CD4-positive, alpha-beta T cell (primary cell): Measurements from ENCODE around the gene BBS10. TPM values are rescaled to one million over a fixed set of nuclear protein-coding genes. Genes with fewer than 3 reads are reported as not detected.

Experiments used
- ATAC-seq: fragments of 200-7000 bp; cut with Tn5 transposase; one replicate; pipeline ENCODE4 v1.10.0; 2022; ENCODE audit warnings: mild to moderate bottlenecking; ENCODE audit not compliant: poor library complexity
- CTCF ChIA-PET: fragments of 350-600 bp; sonication (Branson Sonifier 250); formaldehyde crosslinking; loops from one replicate; lab custom pipeline; 2021; ENCODE audit warnings: antibody characterized with exemption, inconsistent platforms; lab: Charles Lee
- POLR2A ChIA-PET: fragments of 350-600 bp; sonication (Branson Sonifier 250); formaldehyde crosslinking; loops from one replicate; lab custom pipeline; 2021; ENCODE audit warnings: antibody characterized with exemption, inconsistent platforms; lab: Charles Lee
- DNase-seq, 14 experiments: peaks; one replicate each; pipeline ENCODE4 v3.0.0-alpha.2; 2013 to 2020; ENCODE audit warnings: mixed read lengths in 2 of 14
- H3K27ac ChIP-seq, 2 donors: one replicate each; pipeline versions ENCODE4 v1.5.1 to v1.7.0; 2013; ENCODE audit warnings: low read length in 2 of 2, low read depth in 1 of 2, mild to moderate bottlenecking in 1 of 2
- H3K27me3 ChIP-seq, 2 experiments: 1 replicate in 1 of 2; 2 replicates in 1 of 2; pipeline versions ENCODE4 v1.6.1 to v1.7.0; 2013; ENCODE audit warnings: low read length in 2 of 2, control low read depth in 1 of 2, mild to moderate bottlenecking in 1 of 2, moderate library complexity in 1 of 2; ENCODE audit not compliant: insufficient read depth in 2 of 2, control insufficient read depth in 1 of 2
- H3K36me3 ChIP-seq: one replicate; pipeline ENCODE4 v1.6.1; 2013; ENCODE audit warnings: low read length, control low read depth; ENCODE audit not compliant: insufficient read depth
- H3K4me1 ChIP-seq: one replicate; pipeline ENCODE4 v1.6.1; 2013; ENCODE audit warnings: low read length, control low read depth; ENCODE audit not compliant: insufficient read depth
- H3K4me3 ChIP-seq: one replicate; pipeline ENCODE4 v1.5.1; 2013; ENCODE audit warnings: mild to moderate bottlenecking, low read length, moderate library complexity
- H3K9me3 ChIP-seq, 2 experiments: 1 replicate in 1 of 2; 2 replicates in 1 of 2; pipeline versions ENCODE4 v1.6.1 to v1.7.0; 2013; ENCODE audit warnings: low read length in 2 of 2, mild to moderate bottlenecking in 2 of 2, control low read depth in 1 of 2, moderate library complexity in 1 of 2; ENCODE audit not compliant: control insufficient read depth in 1 of 2, insufficient read depth in 1 of 2
- H3K27ac Mint-ChIP-seq: one replicate; pipeline ENCODE4 v1.8.0; 2020; ENCODE audit warnings: mixed read lengths
- H3K27me3 Mint-ChIP-seq: one replicate; pipeline ENCODE4 v1.8.0; 2021; ENCODE audit warnings: mixed read lengths
- H3K36me3 Mint-ChIP-seq: one replicate; pipeline ENCODE4 v1.8.0; 2021; ENCODE audit warnings: low read depth, mixed read lengths
- H3K4me1 Mint-ChIP-seq: one replicate; pipeline ENCODE4 v1.8.0; 2021; ENCODE audit warnings: low read depth, mixed read lengths
- H3K4me3 Mint-ChIP-seq: one replicate; pipeline ENCODE4 v1.8.0; 2020; ENCODE audit warnings: mild to moderate bottlenecking, mixed read lengths
- H3K9me3 Mint-ChIP-seq: one replicate; pipeline ENCODE4 v1.8.0; 2020; ENCODE audit warnings: mixed read lengths
- CTCF ChIP-seq: fragments of 200-600 bp; IDR thresholded peaks from one replicate; pipeline ENCODE4 v1.8.0; 2022; ENCODE audit warnings: antibody characterized with exemption, mild to moderate bottlenecking
- intact Hi-C, 2 experiments: fragments of 100-400 bp; cut with DNase I in 1 of 2; cut with micrococcal nuclease in 1 of 2; formaldehyde crosslinking; loops; one replicate each; pipeline versions ENCODE4 v1.15.1 to v1.9.0; 2023 to 2025; cut with DNase I, micrococcal nuclease
- total RNA-seq, 174 experiments: library from RNA in 2 of 174; stranded (reverse) in 2 of 174; gene quantifications; one replicate each; pipeline ENCODE4 v1.2.3 and lab custom pipeline; 2021 to 2026

BBS10 gene
- total RNA-seq, 2 experiments from 2014 or later, result 1.4 TPM

DNA sequence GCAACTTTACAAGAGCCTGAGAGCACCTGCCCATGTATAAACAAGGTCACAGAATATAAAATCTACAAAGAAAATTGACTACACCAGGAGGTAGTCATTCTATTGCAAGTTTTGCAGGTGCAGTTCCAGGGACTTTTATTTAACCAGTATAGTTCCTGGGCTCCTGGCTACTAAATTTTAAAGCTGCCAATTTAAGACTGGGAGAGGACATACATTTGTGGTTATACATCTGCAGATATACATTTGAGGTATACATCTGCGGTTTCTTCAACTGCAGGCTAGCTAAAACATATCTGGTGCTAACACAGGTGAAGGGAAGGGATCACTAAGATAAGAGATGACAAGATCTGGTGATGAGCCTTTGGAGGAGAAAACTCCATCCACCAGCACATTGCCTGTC lies 30.2 kb downstream of the BBS10 start:
- Mint-ChIP-seq H3K4me1 (no peaks in the 10 kb centered on the region), H3K36me3 (no peaks in the 10 kb centered on the region), H3K27me3 (peaks cover 31% of the 10 kb centered on the region), H3K9me3 (no peaks in the 10 kb centered on the region), H3K4me3 (no peak overlapping the region), H3K27ac (no peak overlapping the region)
- Histone ChIP-seq H3K9me3 (no peaks in the 10 kb centered on the region), H3K36me3 (no peaks in the 10 kb centered on the region), H3K4me3 (no peak overlapping the region), H3K27me3 (peaks cover 2 to 6% of the 10 kb centered on the region in 2 experiments), H3K27ac (no peak overlapping the region), H3K4me1 (no peaks in the 10 kb centered on the region)
- no peak for DNase-seq
- intact Hi-C loops, result no loop called here
- no peak for ATAC-seq
- CTCF ChIA-PET, result no interaction called here
- POLR2A ChIA-PET, result no interaction called here
- TF ChIP-seq CTCF, result no peak

DNA sequence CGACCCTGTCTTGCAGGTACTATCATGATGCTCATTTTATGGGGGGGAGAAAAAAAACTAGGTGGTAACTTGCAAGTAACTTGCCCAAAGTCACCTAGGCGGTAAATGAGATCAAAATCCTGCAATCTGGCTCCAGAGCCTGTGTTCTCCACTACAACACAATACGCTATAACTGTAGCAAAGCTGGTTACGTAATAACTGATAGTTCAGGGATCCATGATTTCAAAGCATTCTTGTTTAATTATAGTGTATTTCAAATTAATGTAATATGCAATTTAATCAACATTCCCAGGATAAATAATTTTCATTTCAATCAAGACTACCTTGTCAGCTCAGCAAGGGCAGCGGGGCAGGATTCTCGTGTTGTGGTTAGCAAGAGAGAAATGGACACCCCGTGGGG lies 31.7 kb downstream of the BBS10 start:
- no peak for ATAC-seq
- Histone ChIP-seq H3K9me3 (no peaks in the 10 kb centered on the region), H3K27ac (no peak overlapping the region), H3K36me3 (no peaks in the 10 kb centered on the region), H3K27me3 (peaks cover 2 to 12% of the 10 kb centered on the region in 2 experiments), H3K4me3 (no peak overlapping the region), H3K4me1 (no peaks in the 10 kb centered on the region)
- DNase-seq, result no peak
- H3K27me3 Mint-ChIP-seq, result peaks cover 40% of the 10 kb centered on the region
- intact Hi-C loops, result no loop called here
- POLR2A ChIA-PET, result no interaction called here
- no peaks in the 10 kb centered on the region for H3K36me3 Mint-ChIP-seq
- no peaks in the 10 kb centered on the region for H3K9me3 Mint-ChIP-seq
- no peak overlapping the region for H3K27ac Mint-ChIP-seq
- TF ChIP-seq CTCF, result no peak
- no peaks in the 10 kb centered on the region for H3K4me1 Mint-ChIP-seq
- H3K4me3 Mint-ChIP-seq, result no peak overlapping the region
- CTCF ChIA-PET, result no interaction called here

GRCh38 chr12:76313299-76313698 lies 34.9 kb downstream of the BBS10 start:
- intact Hi-C loops, result no loop called here
- Mint-ChIP-seq H3K27ac (no peak overlapping the region), H3K4me1 (no peaks in the 10 kb centered on the region), H3K9me3 (no peaks in the 10 kb centered on the region), H3K27me3 (peaks cover 33% of the 10 kb centered on the region), H3K4me3 (no peak overlapping the region), H3K36me3 (no peaks in the 10 kb centered on the region)
- POLR2A ChIA-PET, result no interaction called here
- H3K27ac ChIP-seq, result no peak overlapping the region
- no peak for DNase-seq
- CTCF ChIA-PET, result no interaction called here
- H3K36me3 ChIP-seq, result no peaks in the 10 kb centered on the region
- H3K4me3 ChIP-seq, result no peak overlapping the region
- H3K4me1 ChIP-seq, result no peaks in the 10 kb centered on the region
- H3K9me3 ChIP-seq, result no peaks in the 10 kb centered on the region
- H3K27me3 ChIP-seq, result peaks cover 2 to 10% of the 10 kb centered on the region in 2 experiments
- ATAC-seq, result no peak
- no peak for TF ChIP-seq CTCF
